ENCODE measurements around the gene MED25.

The MED25 gene

DNA sequence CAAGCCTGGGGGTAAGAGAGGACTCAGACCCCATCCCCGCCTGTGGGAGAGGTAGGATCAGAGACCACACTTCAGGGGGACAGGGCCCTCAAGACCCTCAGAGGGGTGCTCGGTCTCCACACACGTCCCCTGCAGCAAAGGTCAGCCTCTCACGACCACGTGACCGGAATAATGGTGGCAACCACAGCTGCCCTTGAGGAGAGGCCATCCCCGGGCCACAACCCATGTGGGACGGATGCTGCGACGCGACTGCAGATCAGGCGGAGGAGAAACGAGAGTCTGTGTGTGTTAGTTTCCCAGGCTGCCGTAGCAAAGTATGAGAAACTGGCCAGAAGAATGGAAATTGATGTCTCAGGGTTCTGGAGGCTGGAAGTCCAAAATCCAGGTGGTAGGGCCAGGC, 8.9 kb downstream of the MED25 start:
- H3K4me1 ChIP-seq, result peaks cover 23% of the 10 kb centered on the region
- no peak overlapping the region for H3K4me3 ChIP-seq
- H3K4me2 ChIP-seq, result no peak overlapping the region
- H3K36me3 ChIP-seq, result peaks cover 96% of the 10 kb centered on the region
- no peaks in the 10 kb centered on the region for H3K27me3 ChIP-seq
- no peak overlapping the region for H3K9ac ChIP-seq
- TF ChIP-seq Cebpa-rat (IDR thresholded peaks at IDR 0.05), result no peak
- H3K9me3 ChIP-seq, result no peaks in the 10 kb centered on the region
- no peak overlapping the region for H3K27ac ChIP-seq
- H4K20me1 ChIP-seq, result peaks cover 90% of the 10 kb centered on the region

DNA sequence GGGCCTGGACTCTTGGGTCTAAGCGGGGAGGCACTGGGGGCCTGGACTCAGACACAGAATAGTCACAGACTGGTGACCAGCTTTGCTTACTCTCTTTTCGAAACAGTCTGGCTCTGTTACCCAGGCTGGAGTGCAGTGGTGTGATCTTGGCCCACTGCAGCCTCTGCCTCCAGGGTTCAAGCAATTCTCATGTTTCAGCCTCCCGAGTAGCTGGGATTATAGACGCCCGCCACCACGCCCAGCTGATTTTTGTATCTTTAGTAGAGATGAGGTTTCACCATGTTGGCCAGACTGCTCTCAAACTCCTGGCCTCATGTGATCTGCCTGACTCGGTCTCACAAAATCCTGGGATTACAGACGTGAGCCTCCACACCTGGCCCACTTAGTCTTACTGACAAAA, 11.1 kb downstream of the MED25 start:
- Histone ChIP-seq H3K4me3 (no peak overlapping the region), H3K4me1 (peaks cover 32% of the 10 kb centered on the region), H3K9ac (no peak overlapping the region), H3K4me2 (peak overlapping the region; percentile 42; the same call in 1 of the 2 replicates), H3K27ac (no peak overlapping the region), H3K9me3 (no peaks in the 10 kb centered on the region), H3K27me3 (no peaks in the 10 kb centered on the region), H4K20me1 (peaks cover 83% of the 10 kb centered on the region), H3K36me3 (peaks cover 96% of the 10 kb centered on the region)
- no peak for TF ChIP-seq Cebpa-rat (IDR thresholded peaks at IDR 0.05)

DNA sequence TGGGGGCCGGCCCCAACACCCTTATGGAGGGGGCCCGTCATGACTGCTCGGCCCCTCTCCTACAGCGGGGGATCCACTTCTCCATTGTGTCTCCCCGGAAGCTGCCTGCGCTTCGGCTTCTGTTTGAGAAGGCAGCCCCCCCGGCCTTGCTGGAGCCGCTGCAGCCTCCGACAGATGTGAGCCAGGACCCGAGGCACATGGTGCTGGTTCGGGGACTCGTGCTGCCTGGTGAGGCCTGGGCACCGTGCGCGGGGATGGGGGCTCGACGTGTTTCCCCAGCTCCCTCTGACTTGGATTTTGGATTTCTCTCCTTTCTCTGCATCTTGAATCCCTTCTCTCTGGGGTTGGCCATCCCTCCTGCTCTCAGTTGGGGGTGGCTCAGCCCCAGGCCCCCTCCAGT, 11.6 kb downstream of the MED25 start:
- no peak overlapping the region for H3K27ac ChIP-seq
- H4K20me1 ChIP-seq, result peaks cover 81% of the 10 kb centered on the region
- H3K9ac ChIP-seq, result no peak overlapping the region
- no peak overlapping the region for H3K4me3 ChIP-seq
- H3K4me2 ChIP-seq, result peak overlapping the region; percentile 42
- no peak for TF ChIP-seq Cebpa-rat (IDR thresholded peaks at IDR 0.05)
- H3K36me3 ChIP-seq, result peaks cover 96% of the 10 kb centered on the region
- H3K4me1 ChIP-seq, result peaks cover 32% of the 10 kb centered on the region
- H3K27me3 ChIP-seq, result no peaks in the 10 kb centered on the region
- no peaks in the 10 kb centered on the region for H3K9me3 ChIP-seq

- no peak for TF ChIP-seq Cebpa-rat (IDR thresholded peaks at IDR 0.05)
- no peaks in the 10 kb centered on the region for H3K9me3 ChIP-seq
- no peak overlapping the region for H3K27ac ChIP-seq
- H3K36me3 ChIP-seq, result peaks cover 100% of the 10 kb centered on the region
- no peak overlapping the region for H3K4me3 ChIP-seq
- H3K9ac ChIP-seq, result no peak overlapping the region
- peaks cover 32% of the 10 kb centered on the region for H3K4me1 ChIP-seq
- H3K27me3 ChIP-seq, result no peaks in the 10 kb centered on the region
- H3K4me2 ChIP-seq, result no peak overlapping the region
- H4K20me1 ChIP-seq, result peaks cover 72% of the 10 kb centered on the region
These were observed 12.7 kb downstream of the MED25 start for GRCh38 chr19:49830766-49831165.

DNA sequence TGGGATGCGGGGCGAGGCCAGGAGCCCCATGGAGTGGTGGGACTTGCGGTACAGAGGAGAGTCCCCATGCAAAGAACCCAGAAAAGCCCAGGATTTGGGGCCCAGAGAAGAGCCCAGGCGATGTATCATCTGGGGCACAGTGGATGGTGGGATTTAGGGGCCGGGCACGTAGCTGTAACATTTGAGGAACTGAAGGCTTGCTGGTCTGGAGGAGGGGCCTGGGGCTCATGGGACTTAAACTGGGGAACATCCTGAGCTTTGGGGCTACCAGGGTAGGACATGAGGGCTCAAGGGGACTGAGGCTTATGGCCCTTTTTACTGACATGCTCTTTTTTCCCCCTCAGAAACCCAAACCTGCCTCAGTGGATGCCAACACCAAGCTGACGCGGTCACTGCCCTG, 13.5 kb downstream of the MED25 start:
- H3K4me2 ChIP-seq, result 0 out of 2 replicates have a peak overlapping the region, but pooled peaks have one; percentile 14
- no peak overlapping the region for H3K4me3 ChIP-seq
- TF ChIP-seq Cebpa-rat (IDR thresholded peaks at IDR 0.05), result no peak
- no peaks in the 10 kb centered on the region for H3K9me3 ChIP-seq
- H3K27ac ChIP-seq, result no peak overlapping the region
- H3K27me3 ChIP-seq, result no peaks in the 10 kb centered on the region
- peaks cover 33% of the 10 kb centered on the region for H3K4me1 ChIP-seq
- H4K20me1 ChIP-seq, result peaks cover 65% of the 10 kb centered on the region
- H3K36me3 ChIP-seq, result peaks cover 100% of the 10 kb centered on the region
- no peak overlapping the region for H3K9ac ChIP-seq

- no peak for TF ChIP-seq Cebpa-rat (IDR thresholded peaks at IDR 0.05)
- Histone ChIP-seq H3K4me1 (peaks cover 35% of the 10 kb centered on the region), H3K4me3 (no peak overlapping the region), H4K20me1 (peaks cover 64% of the 10 kb centered on the region), H3K9ac (no peak overlapping the region), H3K27ac (0 out of 2 replicates have a peak overlapping the region, but pooled peaks have one; percentile 23), H3K4me2 (peak overlapping the region; percentile 14; the same call in 1 of the 2 replicates), H3K36me3 (peaks cover 100% of the 10 kb centered on the region), H3K27me3 (no peaks in the 10 kb centered on the region), H3K9me3 (no peaks in the 10 kb centered on the region)
These were observed 14.5 kb downstream of the MED25 start for GRCh38 chr19:49832556-49832955.

- TF ChIP-seq Cebpa-rat (IDR thresholded peaks at IDR 0.05), result no peak
- Histone ChIP-seq H3K36me3 (peaks cover 100% of the 10 kb centered on the region), H3K9ac (no peak overlapping the region), H3K4me1 (peaks cover 32% of the 10 kb centered on the region), H3K4me2 (no peak overlapping the region), H3K9me3 (no peaks in the 10 kb centered on the region), H4K20me1 (peaks cover 62% of the 10 kb centered on the region), H3K4me3 (no peak overlapping the region), H3K27me3 (no peaks in the 10 kb centered on the region), H3K27ac (no peak overlapping the region)
These were observed 15.5 kb downstream of the MED25 start for GRCh38 chr19:49833599-49833998.

GRCh38 chr19:49835562-49835961, 17.5 kb downstream of the MED25 start:
- no peak overlapping the region for H3K4me2 ChIP-seq
- H4K20me1 ChIP-seq, result peaks cover 47% of the 10 kb centered on the region

DNA sequence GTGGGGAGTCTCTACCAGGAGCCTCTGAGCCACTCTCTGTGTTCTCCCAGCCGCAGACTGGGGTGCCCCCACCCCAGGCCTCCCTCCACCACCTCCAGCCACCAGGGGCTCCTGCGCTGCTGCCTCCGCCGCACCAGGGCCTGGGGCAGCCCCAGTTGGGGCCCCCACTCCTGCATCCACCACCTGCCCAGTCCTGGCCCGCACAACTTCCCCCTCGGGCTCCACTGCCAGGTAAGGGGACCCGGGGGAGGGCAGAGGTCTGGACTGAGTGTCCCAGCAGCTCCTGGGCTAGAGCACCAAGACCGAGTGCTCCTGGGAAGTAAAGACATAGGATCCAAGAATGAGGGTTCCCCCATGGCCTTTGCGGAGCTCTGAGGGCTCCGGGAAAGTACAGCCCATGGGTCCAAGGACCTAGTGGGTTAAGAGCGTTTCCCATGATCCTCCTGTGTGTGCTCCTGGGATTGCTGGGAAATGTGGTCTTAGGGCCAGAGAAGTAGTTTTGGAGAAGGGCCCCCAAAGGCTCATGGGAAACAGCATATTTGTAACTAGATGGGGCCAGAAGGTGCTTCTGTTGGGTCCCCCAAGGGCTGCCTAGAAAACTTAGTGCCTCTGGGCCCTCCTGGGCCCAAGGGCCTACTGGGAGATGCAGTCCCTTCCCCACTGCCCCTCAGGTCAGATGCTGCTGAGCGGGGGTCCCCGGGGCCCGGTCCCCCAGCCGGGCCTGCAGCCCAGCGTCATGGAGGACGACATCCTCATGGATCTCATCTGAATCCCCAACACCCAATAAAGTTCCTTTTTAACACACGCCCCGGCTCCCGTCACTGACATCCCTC, 18.3 kb downstream of the MED25 start:
- Histone ChIP-seq H3K9me3 (no peaks in the 10 kb centered on the region), H3K27me3 (no peaks in the 10 kb centered on the region; the same call in 1 of the 2 replicates), H3K4me2 (no peak overlapping the region), H3K4me1 (peaks cover 13% of the 10 kb centered on the region), H4K20me1 (peaks cover 39% of the 10 kb centered on the region), H3K27ac (no peak overlapping the region), H3K9ac (no peak overlapping the region), H3K4me3 (no peak overlapping the region), H3K36me3 (peaks cover 100% of the 10 kb centered on the region)
- TF ChIP-seq Cebpa-rat (IDR thresholded peaks at IDR 0.05), result no peak

More at GRCh38 chr19:49835562-49835961, 17.5 kb downstream of the MED25 start:
- H3K27ac ChIP-seq, result no peak overlapping the region
- H3K9ac ChIP-seq, result no peak overlapping the region
- H3K27me3 ChIP-seq, result no peaks in the 10 kb centered on the region; the same call in 1 of the 2 replicates
- H3K4me3 ChIP-seq, result no peak overlapping the region
- peaks cover 13% of the 10 kb centered on the region for H3K4me1 ChIP-seq
- no peak for TF ChIP-seq Cebpa-rat (IDR thresholded peaks at IDR 0.05)
- H3K9me3 ChIP-seq, result no peaks in the 10 kb centered on the region
- H3K36me3 ChIP-seq, result peaks cover 100% of the 10 kb centered on the region

- no peak overlapping the region for H3K9ac ChIP-seq
- peaks cover 35% of the 10 kb centered on the region for H4K20me1 ChIP-seq
- TF ChIP-seq Cebpa-rat (IDR thresholded peaks at IDR 0.05), result no peak
- no peaks in the 10 kb centered on the region for H3K9me3 ChIP-seq
- H3K27ac ChIP-seq, result no peak overlapping the region
- no peak overlapping the region for H3K4me2 ChIP-seq
- H3K4me1 ChIP-seq, result peaks cover 13% of the 10 kb centered on the region
- no peak overlapping the region for H3K4me3 ChIP-seq
- H3K36me3 ChIP-seq, result peaks cover 95% of the 10 kb centered on the region
- no peaks in the 10 kb centered on the region; the same call in 1 of the 2 replicates for H3K27me3 ChIP-seq
These were observed 18.9 kb downstream of the MED25 start for GRCh38 chr19:49837009-49837310.

Measured in BLaER1 (cell line).